H9 (cell line): ENCODE measurements around the gene KY. TPM values are rescaled to one million over a fixed set of nuclear protein-coding genes. Genes with fewer than 3 reads are reported as not detected.

Source experiments
- DNase-seq: peaks from one replicate; pipeline ENCODE4 v3.0.0-alpha.2; 2017
- H2AFZ ChIP-seq: one replicate; pipeline ENCODE4 v1.6.1; 2013; ENCODE audit warnings: mild to moderate bottlenecking, low read length, control low read depth, moderate library complexity
- H2AK5ac ChIP-seq: 2 replicates; pipeline ENCODE4 v1.6.1; 2013; ENCODE audit warnings: low read length, control low read depth, mixed read lengths; ENCODE audit not compliant: insufficient read length
- H2BK120ac ChIP-seq: one replicate; pipeline ENCODE4 v1.6.1; 2013; ENCODE audit warnings: low read depth, mild to moderate bottlenecking, low read length, control low read depth, inconsistent platforms; ENCODE audit not compliant: poor library complexity, severe bottlenecking
- H2BK12ac ChIP-seq: 2 replicates; pipeline ENCODE4 v1.6.1; 2013; ENCODE audit warnings: low read length, control low read depth, mixed read lengths, low read depth; ENCODE audit not compliant: insufficient read length
- H2BK15ac ChIP-seq: 2 replicates; pipeline ENCODE4 v1.6.1; 2013; ENCODE audit warnings: low read depth, low read length, control low read depth
- H2BK20ac ChIP-seq: one replicate; pipeline ENCODE4 v1.6.1; 2013; ENCODE audit warnings: low read depth, mild to moderate bottlenecking, low read length, control low read depth, inconsistent platforms; ENCODE audit not compliant: poor library complexity, severe bottlenecking
- H2BK5ac ChIP-seq: 2 replicates; pipeline ENCODE4 v1.6.1; 2013; ENCODE audit warnings: low read length, control low read depth, mixed read lengths; ENCODE audit not compliant: insufficient read length
- H3K14ac ChIP-seq: 2 replicates; pipeline ENCODE4 v1.6.1; 2013; ENCODE audit warnings: low read length, control low read depth; ENCODE audit not compliant: insufficient read depth
- H3K18ac ChIP-seq: 2 replicates; pipeline ENCODE4 v1.6.1; 2013; ENCODE audit warnings: low read depth, mild to moderate bottlenecking, mixed read lengths, low read length, control low read depth; ENCODE audit not compliant: insufficient read length
- H3K23ac ChIP-seq: 2 replicates; pipeline ENCODE4 v1.6.1; 2013; ENCODE audit warnings: low read length, control low read depth, mixed read lengths, low read depth; ENCODE audit not compliant: insufficient read length
- H3K23me2 ChIP-seq: 2 replicates; pipeline ENCODE4 v1.6.1; 2013; ENCODE audit warnings: low read depth, mild to moderate bottlenecking, mixed read lengths, low read length, control low read depth; ENCODE audit not compliant: insufficient read length, poor library complexity, severe bottlenecking
- H3K27ac ChIP-seq: 2 replicates; pipeline ENCODE4 v1.5.1; 2013; ENCODE audit warnings: low read length, control low read depth, mixed read lengths, low read depth; ENCODE audit not compliant: insufficient read length
- H3K27me3 ChIP-seq: 2 replicates; pipeline ENCODE4 v1.6.1; 2013; ENCODE audit warnings: low read length, control low read depth, inconsistent platforms; ENCODE audit not compliant: insufficient read depth
- H3K4ac ChIP-seq: 2 replicates; pipeline ENCODE4 v1.6.1; 2013; ENCODE audit warnings: low read depth, mild to moderate bottlenecking, control low read depth, inconsistent platforms, low read length, moderate library complexity
- H3K4me1 ChIP-seq: 2 replicates; pipeline ENCODE4 v1.6.1; 2013; ENCODE audit warnings: low read length, control low read depth, inconsistent platforms; ENCODE audit not compliant: insufficient read depth
- H3K4me2 ChIP-seq: 2 replicates; pipeline ENCODE4 v1.6.1; 2013; ENCODE audit warnings: low read length, control low read depth, mixed read lengths; ENCODE audit not compliant: insufficient read length, insufficient read depth
- H3K56ac ChIP-seq: 2 replicates; pipeline ENCODE4 v1.6.1; 2013; ENCODE audit warnings: low read depth, mild to moderate bottlenecking, mixed read lengths, low read length, control low read depth; ENCODE audit not compliant: insufficient read length
- H3K79me1 ChIP-seq: 2 replicates; pipeline ENCODE4 v1.6.1; 2013; ENCODE audit warnings: low read depth, mild to moderate bottlenecking, moderate library complexity, low read length, control low read depth, inconsistent platforms; ENCODE audit not compliant: insufficient read depth, poor library complexity, severe bottlenecking
- H3K79me2 ChIP-seq: 2 replicates; pipeline ENCODE4 v1.6.1; 2013; ENCODE audit warnings: low read length, control low read depth, inconsistent platforms; ENCODE audit not compliant: insufficient read depth
- H3K9ac ChIP-seq: 2 replicates; pipeline ENCODE4 v1.6.1; 2013; ENCODE audit warnings: low read length, control low read depth, mixed read lengths; ENCODE audit not compliant: insufficient read length; ENCODE audit errors: extremely low read depth
- H3K9me3 ChIP-seq: one replicate; pipeline ENCODE4 v1.6.1; 2013; ENCODE audit warnings: low read depth, low read length, inconsistent platforms; ENCODE audit not compliant: control insufficient read depth
- H3T11ph ChIP-seq: one replicate; pipeline ENCODE4 v1.6.1; 2013; ENCODE audit warnings: mild to moderate bottlenecking, low read length, control low read depth, inconsistent platforms
- H4K20me1 ChIP-seq: one replicate; pipeline ENCODE4 v1.6.1; 2013; ENCODE audit not compliant: control insufficient read depth, insufficient read length, insufficient read depth
- H4K5ac ChIP-seq: 2 replicates; pipeline ENCODE4 v1.6.1; 2013; ENCODE audit warnings: low read depth, mild to moderate bottlenecking, mixed read lengths, low read length, control low read depth; ENCODE audit not compliant: insufficient read length
- H4K8ac ChIP-seq: replicated peaks from 2 replicates; pipeline ENCODE4 v1.6.1; 2013; ENCODE audit warnings: low read length, control low read depth, mixed read lengths, low read depth; ENCODE audit not compliant: insufficient read length
- H4K91ac ChIP-seq: 2 replicates; pipeline ENCODE4 v1.6.1; 2013; ENCODE audit warnings: low read depth, mild to moderate bottlenecking, moderate library complexity, mixed read lengths, low read length, control low read depth; ENCODE audit not compliant: insufficient read length
- H3K27ac Mint-ChIP-seq, 3 experiments: 2 replicates in 2 of 3; 3 replicates in 1 of 3; pipeline ENCODE4 v1.8.0; 2020 to 2021; ENCODE audit warnings: mixed read lengths in 3 of 3, mild to moderate bottlenecking in 1 of 3, moderate library complexity in 1 of 3
- H3K27me3 Mint-ChIP-seq: 2 replicates; pipeline ENCODE4 v1.8.0; 2021; ENCODE audit warnings: low read depth, mild to moderate bottlenecking, moderate library complexity, mixed read lengths
- H3K36me3 Mint-ChIP-seq, 3 experiments: 2 replicates in 2 of 3; 3 replicates in 1 of 3; pipeline ENCODE4 v1.8.0; 2020 to 2021; ENCODE audit warnings: low read depth in 3 of 3, mixed read lengths in 3 of 3; ENCODE audit not compliant: insufficient read depth in 1 of 3
- H3K4me1 Mint-ChIP-seq, 2 experiments: 2 replicates each; pipeline ENCODE4 v1.8.0; 2020; ENCODE audit warnings: mixed read lengths in 2 of 2
- H3K4me3 Mint-ChIP-seq, 2 experiments: 2 replicates in 1 of 2; 3 replicates in 1 of 2; pipeline ENCODE4 v1.8.0; 2020 to 2021; ENCODE audit warnings: mild to moderate bottlenecking in 2 of 2, mixed read lengths in 2 of 2, moderate library complexity in 1 of 2
- H3K9me3 Mint-ChIP-seq, 2 experiments: 2 replicates in 1 of 2; 3 replicates in 1 of 2; pipeline ENCODE4 v1.8.0; 2020; ENCODE audit warnings: mild to moderate bottlenecking in 2 of 2, mixed read lengths in 2 of 2, moderate library complexity in 1 of 2
- CTCF ChIP-seq: fragments of 200-600 bp; sonication (generic); conservative IDR thresholded peaks from 3 replicates; pipeline ENCODE4 v1.8.0; 2021; ENCODE audit warnings: antibody characterized with exemption, mild to moderate bottlenecking
- WGBS: extraction: QIAGEN DNeasy Blood & Tissue Kit; methylation state at CpG from one replicate; pipeline ENCODE4 v1.1.7; 2013; ENCODE audit warnings: missing lambda C conversion rate, low lambda C conversion rate, mixed read lengths; ENCODE audit not compliant: insufficient read length; ENCODE audit errors: extremely low coverage; 5-methylcytosine and 5-hydroxymethylcytosine counted together
- total RNA-seq: library from RNA; stranded (reverse); gene quantifications from 2 replicates; pipeline ENCODE4 v1.2.1, GENCODE V29; 2021

KY gene
- total RNA-seq, 1 experiment from 2014 or later: not detected

- H3K9ac ChIP-seq: no peak overlapping the region
- Mint-ChIP-seq H3K9me3 (no peaks in the 10 kb centered on the region), H3K36me3 (no peaks in the 10 kb centered on the region), H3K27me3 (peaks cover 53% of the 10 kb centered on the region), H3K4me3 (no peak overlapping the region), H3K27ac (no peak overlapping the region), H3K4me1 (peaks cover 29 to 35% of the 10 kb centered on the region in 2 experiments)
- H2BK120ac ChIP-seq: no peak overlapping the region
- H2BK5ac ChIP-seq: no peak overlapping the region
- no peak overlapping the region for H3K4ac ChIP-seq
- H3K4me1 ChIP-seq: peaks cover 5% of the 10 kb centered on the region; the same call in 1 of the 2 replicates
- no peak overlapping the region for H2BK20ac ChIP-seq
- no peaks in the 10 kb centered on the region for H3K79me1 ChIP-seq
- H3K79me2 ChIP-seq: no peaks in the 10 kb centered on the region
- no peaks in the 10 kb centered on the region for H3K23me2 ChIP-seq
- no peaks in the 10 kb centered on the region for H4K20me1 ChIP-seq
- no peak overlapping the region for H3K4me2 ChIP-seq
- no peak overlapping the region for H3K23ac ChIP-seq
- H2BK12ac ChIP-seq: no peak overlapping the region
- H3K27ac ChIP-seq: no peak overlapping the region
- H4K5ac ChIP-seq: no peak overlapping the region
- H3K18ac ChIP-seq: no peak overlapping the region
- H2BK15ac ChIP-seq: no peak overlapping the region
- H3K56ac ChIP-seq: no peak overlapping the region
- peak; percentile 9 for DNase-seq
- H2AFZ ChIP-seq: no peak overlapping the region
- TF ChIP-seq CTCF: no peak
- WGBS: no CpG with 5 or more reads among the region's 5 CpGs
- H3K9me3 ChIP-seq: no peaks in the 10 kb centered on the region
- no peak overlapping the region for H4K91ac ChIP-seq
- H3T11ph ChIP-seq: no peak overlapping the region
- H3K14ac ChIP-seq: no peak overlapping the region
- H2AK5ac ChIP-seq: no peak overlapping the region
- H3K27me3 ChIP-seq: peaks cover 2% of the 10 kb centered on the region; the same call in 1 of the 2 replicates
- no peak overlapping the region for H4K8ac ChIP-seq
Observed at GRCh38 chr3:134640378-134640777, 10.4 kb downstream of the KY start.
